HEK293T (cell line): ENCODE measurements around the gene PARM1.

Experiments used
- CTCF ChIA-PET: fragments of 350-600 bp; formaldehyde crosslinking; extraction: SDS; loops from one replicate; lab custom pipeline; 2021; ENCODE audit warnings: antibody characterized with exemption, inconsistent platforms; lab: Yijun Ruan, JAX
- POLR2A ChIA-PET: fragments of 350-600 bp; formaldehyde crosslinking; extraction: SDS; loops from one replicate; lab custom pipeline; 2020; ENCODE audit warnings: antibody characterized with exemption, inconsistent platforms; lab: Yijun Ruan, JAX
- DNase-seq: peaks from one replicate; pipeline ENCODE4 v3.0.0; 2012; ENCODE audit warnings: mixed read lengths; ENCODE audit errors: extremely low spot score
- ARNT ChIP-seq: fragments of 450-650 bp; IDR thresholded peaks from 2 replicates; pipeline ENCODE4 v1.6.1; 2017; ENCODE audit warnings: mild to moderate bottlenecking
- BHLHE40 ChIP-seq: fragments of 450-650 bp; IDR thresholded peaks from 2 replicates; pipeline ENCODE4 v1.6.1; 2016; ENCODE audit warnings: mild to moderate bottlenecking, moderate library complexity, borderline replicate concordance
- CTBP1 ChIP-seq: fragments of 450-650 bp; IDR thresholded peaks from 2 replicates; pipeline ENCODE4 v1.6.1; 2016; ENCODE audit warnings: borderline replicate concordance
- ELF4 ChIP-seq: fragments of 450-650 bp; IDR thresholded peaks from 2 replicates; pipeline ENCODE4 v1.6.1; 2017; ENCODE audit warnings: antibody characterized with exemption
- FOXA1 ChIP-seq: fragments of 450-650 bp; IDR thresholded peaks from 2 replicates; pipeline ENCODE4 v1.6.1; 2016; ENCODE audit warnings: mild to moderate bottlenecking
- FOXK2 ChIP-seq: fragments of 450-650 bp; IDR thresholded peaks from 2 replicates; pipeline ENCODE4 v1.6.1; 2016; ENCODE audit warnings: mild to moderate bottlenecking
- FOXM1 ChIP-seq: fragments of 450-650 bp; IDR thresholded peaks from 2 replicates; pipeline ENCODE4 v1.6.1; 2017; ENCODE audit warnings: mild to moderate bottlenecking, borderline replicate concordance
- HDGF ChIP-seq: fragments of 450-650 bp; IDR thresholded peaks from 2 replicates; pipeline ENCODE4 v1.6.1; 2017; ENCODE audit warnings: antibody characterized with exemption, borderline replicate concordance
- L3MBTL2 ChIP-seq: fragments of 450-650 bp; conservative IDR thresholded peaks from 2 replicates; pipeline ENCODE4 v1.6.1; 2016; ENCODE audit warnings: mild to moderate bottlenecking
- LEF1 ChIP-seq: fragments of 450-650 bp; IDR thresholded peaks from 2 replicates; pipeline ENCODE4 v1.6.1; 2017; ENCODE audit warnings: mild to moderate bottlenecking, borderline replicate concordance
- NFRKB ChIP-seq: fragments of 450-650 bp; IDR thresholded peaks from 2 replicates; pipeline ENCODE4 v1.6.1; 2016; ENCODE audit warnings: mild to moderate bottlenecking, moderate library complexity
- SP1 ChIP-seq: fragments of 450-650 bp; IDR thresholded peaks from 2 replicates; pipeline ENCODE4 v1.6.1; 2017
- SUZ12 ChIP-seq: fragments of 450-650 bp; IDR thresholded peaks from 2 replicates; pipeline ENCODE4 v1.6.1; 2016; ENCODE audit warnings: mild to moderate bottlenecking
- TARDBP ChIP-seq: fragments of 450-650 bp; IDR thresholded peaks from 2 replicates; pipeline ENCODE4 v1.6.1; 2016
- ZNF384 ChIP-seq: fragments of 450-650 bp; IDR thresholded peaks from 2 replicates; pipeline ENCODE4 v1.6.1; 2016
- TF ChIP-seq, protein P1 (sequence below): fragments of 450-650 bp; IDR thresholded peaks from 2 replicates; pipeline ENCODE4 v1.6.1; 2016

The PARM1 gene

DNA sequence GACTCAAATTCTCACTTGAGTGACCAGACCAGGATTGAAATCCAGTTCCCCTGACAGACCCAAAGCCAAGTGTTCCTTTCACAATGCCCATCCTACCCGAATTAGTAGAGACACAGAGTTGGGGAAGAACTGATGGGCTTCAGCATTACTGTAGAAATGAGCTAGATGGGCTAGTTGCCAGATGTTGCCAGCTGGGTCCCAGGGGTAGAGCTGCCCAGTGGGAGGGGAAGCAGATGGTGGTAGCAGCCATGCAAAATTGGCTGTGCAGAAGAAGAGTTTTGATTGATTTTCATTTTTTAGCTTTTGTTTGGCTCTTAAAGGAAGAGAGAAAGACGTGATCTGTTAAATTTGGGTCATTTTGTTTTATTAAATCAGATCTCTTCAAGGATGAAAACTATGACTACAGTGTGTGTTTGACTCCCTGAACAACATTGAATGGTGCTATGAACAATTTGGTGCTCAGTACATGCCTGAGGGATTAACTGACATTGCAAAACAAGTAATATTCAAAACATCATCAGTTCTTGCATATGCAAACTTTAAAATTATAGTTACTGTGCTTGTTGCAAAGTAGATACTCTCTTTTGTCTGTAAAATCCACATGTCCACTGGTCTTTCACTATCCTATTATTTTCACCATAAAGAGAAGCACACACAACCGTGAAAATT lies 86.0 kb downstream of the PARM1 start:
- TF ChIP-seq ELF4 (no peak), ARNT (no peak), L3MBTL2 (no peak), BHLHE40 (no peak)
- ChIA-PET CTCF (no interaction called here), POLR2A (no interaction called here)
- no peak for DNase-seq

- TF ChIP-seq FOXA1 (no peak), FOXM1 (no peak), BHLHE40 (no peak), SP1 (no peak)
- no peak for DNase-seq
- POLR2A ChIA-PET = no interaction called here
- CTCF ChIA-PET = no interaction called here
These were observed 92.5 kb downstream of the PARM1 start for GRCh38 chr4:75025431-75025830.

- ChIA-PET POLR2A (no interaction called here), CTCF (no interaction called here)
- TF ChIP-seq LEF1 = no peak
- no peak for DNase-seq
These were observed 95.4 kb downstream of the PARM1 start for GRCh38 chr4:75028196-75028854.

DNA sequence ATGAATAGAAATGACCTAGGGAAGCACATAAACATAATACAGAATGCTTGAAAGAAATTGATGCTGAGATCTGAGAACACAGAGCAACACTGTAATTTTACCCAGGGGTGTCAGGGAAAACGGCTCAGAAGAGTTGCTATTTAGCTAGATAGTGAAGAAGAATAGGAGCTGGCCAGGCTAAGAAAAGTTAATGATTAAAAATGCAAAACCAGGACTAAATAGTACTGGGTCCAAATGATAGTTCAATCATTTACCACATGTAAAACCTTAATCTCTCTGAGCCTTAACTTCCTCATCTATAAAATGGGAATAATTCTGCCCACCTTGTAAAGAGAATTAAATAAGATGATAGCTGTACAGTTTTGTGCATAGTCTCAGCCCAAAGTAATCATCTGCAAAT lies 97.1 kb downstream of the PARM1 start:
- CTCF ChIA-PET = no interaction called here
- TF ChIP-seq ZNF384 (no peak), LEF1 (no peak), FOXM1 (no peak), NFRKB (no peak), BHLHE40 (no peak), SUZ12 (no peak), SP1 (no peak), L3MBTL2 (no peak), ARNT (no peak), FOXK2 (no peak), TARDBP (no peak), ELF4 (no peak)
- TF ChIP-seq, protein P1, sequence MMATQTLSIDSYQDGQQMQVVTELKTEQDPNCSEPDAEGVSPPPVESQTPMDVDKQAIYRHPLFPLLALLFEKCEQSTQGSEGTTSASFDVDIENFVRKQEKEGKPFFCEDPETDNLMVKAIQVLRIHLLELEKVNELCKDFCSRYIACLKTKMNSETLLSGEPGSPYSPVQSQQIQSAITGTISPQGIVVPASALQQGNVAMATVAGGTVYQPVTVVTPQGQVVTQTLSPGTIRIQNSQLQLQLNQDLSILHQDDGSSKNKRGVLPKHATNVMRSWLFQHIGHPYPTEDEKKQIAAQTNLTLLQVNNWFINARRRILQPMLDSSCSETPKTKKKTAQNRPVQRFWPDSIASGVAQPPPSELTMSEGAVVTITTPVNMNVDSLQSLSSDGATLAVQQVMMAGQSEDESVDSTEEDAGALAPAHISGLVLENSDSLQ = no peak
- POLR2A ChIA-PET = no interaction called here
- DNase-seq = no peak

- CTCF ChIA-PET = no interaction called here
- no peak for TF ChIP-seq FOXM1
- TF ChIP-seq TARDBP = no peak
- TF ChIP-seq SP1 = no peak
- TF ChIP-seq FOXK2 = no peak
- TF ChIP-seq FOXA1 = no peak
- no peak for TF ChIP-seq L3MBTL2
- TF ChIP-seq CTBP1 = no peak
- TF ChIP-seq HDGF = no peak
- TF ChIP-seq NFRKB = no peak
- no peak for TF ChIP-seq LEF1
- TF ChIP-seq, protein P1 = no peak
- TF ChIP-seq SUZ12 = no peak
- DNase-seq = no peak
- POLR2A ChIA-PET = no interaction called here
These were observed 97.8 kb downstream of the PARM1 start for GRCh38 chr4:75030649-75031235.

- ChIA-PET CTCF (interaction anchor here (1.0 kb wide), 1 partner anchor 15 kb away, joined by 3 read pairs; no protein-coding TSS in a partner anchor), POLR2A (no interaction called here)
- TF ChIP-seq ARNT (no peak), FOXM1 (no peak), ELF4 (no peak), HDGF (no peak), BHLHE40 (no peak), LEF1 (no peak), NFRKB (no peak), FOXK2 (no peak), CTBP1 (no peak), FOXA1 (no peak), ZNF384 (no peak), TARDBP (no peak), SP1 (no peak), SUZ12 (no peak), L3MBTL2 (no peak)
- DNase-seq = no peak
These were observed 98.9 kb downstream of the PARM1 start for GRCh38 chr4:75031775-75032174.

DNA sequence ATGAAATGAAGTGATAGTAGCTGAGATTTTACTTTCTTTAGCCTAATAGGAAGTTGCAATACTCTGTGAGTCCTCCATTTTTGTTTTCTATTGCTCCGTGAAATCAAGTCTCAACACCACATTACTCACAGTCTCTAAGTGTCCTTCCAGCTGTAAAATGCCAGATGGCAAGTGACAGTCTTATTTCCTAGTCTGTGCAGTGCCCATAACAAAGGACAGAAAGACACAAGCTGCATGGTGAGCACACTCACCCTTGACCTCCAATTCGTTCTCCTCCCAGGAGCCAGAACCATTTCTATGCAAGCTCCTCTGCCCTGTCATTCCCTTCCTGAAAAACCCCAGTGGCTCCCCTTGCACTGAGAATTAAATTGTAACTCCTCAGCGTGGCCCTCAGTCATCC lies 101.6 kb downstream of the PARM1 start:
- TF ChIP-seq HDGF (no peak), CTBP1 (no peak), FOXA1 (no peak), SP1 (no peak), TARDBP (no peak), BHLHE40 (no peak), SUZ12 (no peak), FOXK2 (no peak)
- TF ChIP-seq, protein P1 = no peak
- no peak for DNase-seq
- ChIA-PET CTCF (no interaction called here), POLR2A (no interaction called here)
